ENCODE data around the gene TMEM117. TPM values are rescaled to one million over a fixed set of nuclear protein-coding genes. Genes with fewer than 3 reads are reported as not detected.

TMEM117 gene
- total and polyA plus RNA-seq, 2 donors (not counting 1 experiment from before 2014, with no cell fraction given), result 2.0 to 10.4 TPM

GRCh38 chr12:43917896-43918295, 82.0 kb downstream of the TMEM117 start:
- H3K27ac Mint-ChIP-seq, result no peak overlapping the region
- no peak overlapping the region for H3K27ac ChIP-seq (ENCODE audit: low read length in 2 of 2)
- H3K9me3 Mint-ChIP-seq (ENCODE audit: insufficient read depth), result no peaks in the 10 kb centered on the region
- WGBS (ENCODE audit: insufficient coverage), result no CpG with 5 or more reads among the region's 2 CpGs
- H3K9me3 ChIP-seq (ENCODE audit: control extremely low read depth in 1 of 3, control insufficient read depth in 2 of 3, insufficient read depth in 1 of 3, low read length in 2 of 3), result no peaks in the 10 kb centered on the region
- CTCF ChIA-PET, result interaction anchor here (0.7 kb wide), 1 partner anchor 35 kb away, joined by 3 read pairs; no protein-coding TSS in a partner anchor
- ATAC-seq (ENCODE audit: low read depth) (no peak), DNase-seq (no peak)
- H3K4me1 ChIP-seq (ENCODE audit: control insufficient read depth in 2 of 2, insufficient read depth in 2 of 2, low read length in 2 of 2), result no peaks in the 10 kb centered on the region
- H3K27me3 ChIP-seq (replicated peaks in 1 of 4; ENCODE audit: control extremely low read depth in 1 of 4, control insufficient read depth in 3 of 4, insufficient read depth in 4 of 4, low read length in 3 of 4), result no peaks in the 10 kb centered on the region
- TF ChIP-seq, protein P1, sequence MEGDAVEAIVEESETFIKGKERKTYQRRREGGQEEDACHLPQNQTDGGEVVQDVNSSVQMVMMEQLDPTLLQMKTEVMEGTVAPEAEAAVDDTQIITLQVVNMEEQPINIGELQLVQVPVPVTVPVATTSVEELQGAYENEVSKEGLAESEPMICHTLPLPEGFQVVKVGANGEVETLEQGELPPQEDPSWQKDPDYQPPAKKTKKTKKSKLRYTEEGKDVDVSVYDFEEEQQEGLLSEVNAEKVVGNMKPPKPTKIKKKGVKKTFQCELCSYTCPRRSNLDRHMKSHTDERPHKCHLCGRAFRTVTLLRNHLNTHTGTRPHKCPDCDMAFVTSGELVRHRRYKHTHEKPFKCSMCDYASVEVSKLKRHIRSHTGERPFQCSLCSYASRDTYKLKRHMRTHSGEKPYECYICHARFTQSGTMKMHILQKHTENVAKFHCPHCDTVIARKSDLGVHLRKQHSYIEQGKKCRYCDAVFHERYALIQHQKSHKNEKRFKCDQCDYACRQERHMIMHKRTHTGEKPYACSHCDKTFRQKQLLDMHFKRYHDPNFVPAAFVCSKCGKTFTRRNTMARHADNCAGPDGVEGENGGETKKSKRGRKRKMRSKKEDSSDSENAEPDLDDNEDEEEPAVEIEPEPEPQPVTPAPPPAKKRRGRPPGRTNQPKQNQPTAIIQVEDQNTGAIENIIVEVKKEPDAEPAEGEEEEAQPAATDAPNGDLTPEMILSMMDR (IDR thresholded peaks at IDR 0.05), result no peak
- TF ChIP-seq EZH2 (IDR thresholded peaks at IDR 0.05; ENCODE audit: borderline replicate concordance, insufficient read depth, low read depth, low read length, poor library complexity, severe bottlenecking), result no peak
- H3K79me2 ChIP-seq (ENCODE audit: control insufficient read depth, insufficient read depth, low read length), result no peaks in the 10 kb centered on the region
- H3K27me3 Mint-ChIP-seq, result no peaks in the 10 kb centered on the region
- H3K4me1 Mint-ChIP-seq, result no peaks in the 10 kb centered on the region
- H3K4me2 ChIP-seq (replicated peaks; ENCODE audit: low read depth, low read length, poor library complexity, severe bottlenecking), result no peak overlapping the region
- POLR2A ChIA-PET, result no interaction called here
- H3K9ac ChIP-seq (ENCODE audit: low read length), result no peak overlapping the region
- H3K4me3 ChIP-seq (ENCODE audit: control extremely low read depth in 1 of 5, extremely low read depth in 1 of 5, insufficient read depth in 1 of 5, low read depth in 2 of 5, low read length in 4 of 5), result no peak overlapping the region
- intact Hi-C loops (cut with micrococcal nuclease), result no loop called here
- H2AFZ ChIP-seq (ENCODE audit: insufficient read depth, low read depth, low read length, poor library complexity, severe bottlenecking), result no peak overlapping the region
- H3K36me3 ChIP-seq (replicated peaks in 1 of 2; ENCODE audit: control extremely low read depth in 1 of 2, control insufficient read depth in 1 of 2, extremely low read depth in 1 of 2, insufficient read depth in 2 of 2, low read length in 1 of 2), result no peaks in the 10 kb centered on the region
- H4K20me1 ChIP-seq (ENCODE audit: control insufficient read depth, insufficient read depth, low read length, poor library complexity, severe bottlenecking), result no peaks in the 10 kb centered on the region
- no peak overlapping the region for H3K4me3 Mint-ChIP-seq

- ATAC-seq (ENCODE audit: low read depth) (no peak), DNase-seq (no peak)
- no CpG with 5 or more reads among the region's 3 CpGs for WGBS (ENCODE audit: insufficient coverage)
- Mint-ChIP-seq H3K27me3 (no peaks in the 10 kb centered on the region), H3K27ac (no peak overlapping the region), H3K4me1 (no peaks in the 10 kb centered on the region), H3K9me3 (ENCODE audit: insufficient read depth) (no peaks in the 10 kb centered on the region), H3K4me3 (no peak overlapping the region)
- Histone ChIP-seq H3K4me2 (replicated peaks; ENCODE audit: low read depth, low read length, poor library complexity, severe bottlenecking) (no peak overlapping the region), H3K79me2 (ENCODE audit: control insufficient read depth, insufficient read depth, low read length) (no peaks in the 10 kb centered on the region), H3K9me3 (ENCODE audit: control extremely low read depth in 1 of 3, control insufficient read depth in 2 of 3, insufficient read depth in 1 of 3, low read length in 2 of 3) (no peaks in the 10 kb centered on the region), H3K36me3 (replicated peaks in 1 of 2; ENCODE audit: control extremely low read depth in 1 of 2, control insufficient read depth in 1 of 2, extremely low read depth in 1 of 2, insufficient read depth in 2 of 2, low read length in 1 of 2) (no peaks in the 10 kb centered on the region), H2AFZ (ENCODE audit: insufficient read depth, low read depth, low read length, poor library complexity, severe bottlenecking) (no peak overlapping the region), H3K27ac (ENCODE audit: low read length in 2 of 2) (no peak overlapping the region), H3K4me1 (ENCODE audit: control insufficient read depth in 2 of 2, insufficient read depth in 2 of 2, low read length in 2 of 2) (no peaks in the 10 kb centered on the region), H4K20me1 (ENCODE audit: control insufficient read depth, insufficient read depth, low read length, poor library complexity, severe bottlenecking) (no peaks in the 10 kb centered on the region), H3K4me3 (ENCODE audit: control extremely low read depth in 1 of 5, extremely low read depth in 1 of 5, insufficient read depth in 1 of 5, low read depth in 2 of 5, low read length in 4 of 5) (no peak overlapping the region), H3K9ac (ENCODE audit: low read length) (no peak overlapping the region), H3K27me3 (replicated peaks in 1 of 4; ENCODE audit: control extremely low read depth in 1 of 4, control insufficient read depth in 3 of 4, insufficient read depth in 4 of 4, low read length in 3 of 4) (no peaks in the 10 kb centered on the region)
- intact Hi-C loops (cut with micrococcal nuclease), result no loop called here
- ChIA-PET POLR2A (no interaction called here), CTCF (no interaction called here)
- no peak for TF ChIP-seq EZH2 (IDR thresholded peaks at IDR 0.05; ENCODE audit: borderline replicate concordance, insufficient read depth, low read depth, low read length, poor library complexity, severe bottlenecking)
- TF ChIP-seq, protein P1 (IDR thresholded peaks at IDR 0.05), result no peak
Observed at GRCh38 chr12:43921666-43922337, 85.9 kb downstream of the TMEM117 start.

Data from B cell (primary cell).